Measurements from ENCODE around the gene LAMA5.

The LAMA5 gene

GRCh38 chr20:62330576-62331317 is 36.4 kb downstream of the LAMA5 start:
- no peak for TF ChIP-seq TAF1 (IDR thresholded peaks at IDR 0.05; ENCODE audit: borderline replicate concordance, insufficient read depth, low read length)
- no peak for TF ChIP-seq SIN3A (IDR thresholded peaks at IDR 0.05; ENCODE audit: borderline replicate concordance, insufficient read depth, low read length)
- no peak for TF ChIP-seq REST (IDR thresholded peaks at IDR 0.05; ENCODE audit: insufficient read depth in 1 of 2, low read depth in 2 of 2, low read length in 2 of 2)
- TF ChIP-seq POLR2AphosphoS5 (IDR thresholded peaks at IDR 0.05; ENCODE audit: low read depth, low read length), result no peak
- no peak for TF ChIP-seq FOXP2 (optimal IDR thresholded peaks at IDR 0.05; ENCODE audit: borderline replicate concordance, extremely low read depth, extremely low read length, insufficient read depth)

- TF ChIP-seq SIN3A (IDR thresholded peaks at IDR 0.05; ENCODE audit: borderline replicate concordance, insufficient read depth, low read length), result no peak
- TF ChIP-seq FOXP2 (optimal IDR thresholded peaks at IDR 0.05; ENCODE audit: borderline replicate concordance, extremely low read depth, extremely low read length, insufficient read depth), result no peak
- no peak for TF ChIP-seq REST (IDR thresholded peaks at IDR 0.05; ENCODE audit: insufficient read depth in 1 of 2, low read depth in 2 of 2, low read length in 2 of 2)
- TF ChIP-seq TAF1 (IDR thresholded peaks at IDR 0.05; ENCODE audit: borderline replicate concordance, insufficient read depth, low read length), result no peak
- no peak for TF ChIP-seq POLR2AphosphoS5 (IDR thresholded peaks at IDR 0.05; ENCODE audit: low read depth, low read length)
Measured at GRCh38 chr20:62329389-62330377, 37.4 kb downstream of the LAMA5 start.

- TF ChIP-seq TAF1 (IDR thresholded peaks at IDR 0.05; ENCODE audit: borderline replicate concordance, insufficient read depth, low read length) (no peak), POLR2AphosphoS5 (IDR thresholded peaks at IDR 0.05; ENCODE audit: low read depth, low read length) (no peak), FOXP2 (optimal IDR thresholded peaks at IDR 0.05; ENCODE audit: borderline replicate concordance, extremely low read depth, extremely low read length, insufficient read depth) (no peak), SIN3A (IDR thresholded peaks at IDR 0.05; ENCODE audit: borderline replicate concordance, insufficient read depth, low read length) (no peak), REST (IDR thresholded peaks at IDR 0.05; ENCODE audit: insufficient read depth in 1 of 2, low read depth in 2 of 2, low read length in 2 of 2) (no peak)
Measured at GRCh38 chr20:62328684-62329388, 38.3 kb downstream of the LAMA5 start.

- TF ChIP-seq POLR2AphosphoS5 (IDR thresholded peaks at IDR 0.05; ENCODE audit: low read depth, low read length), result no peak
- TF ChIP-seq SIN3A (IDR thresholded peaks at IDR 0.05; ENCODE audit: borderline replicate concordance, insufficient read depth, low read length), result no peak
- TF ChIP-seq REST (IDR thresholded peaks at IDR 0.05; ENCODE audit: insufficient read depth in 1 of 2, low read depth in 2 of 2, low read length in 2 of 2), result no peak
- TF ChIP-seq FOXP2 (optimal IDR thresholded peaks at IDR 0.05; ENCODE audit: borderline replicate concordance, extremely low read depth, extremely low read length, insufficient read depth), result no peak
- TF ChIP-seq TAF1 (IDR thresholded peaks at IDR 0.05; ENCODE audit: borderline replicate concordance, insufficient read depth, low read length), result no peak
Measured at GRCh38 chr20:62327726-62328495, 39.2 kb downstream of the LAMA5 start.

All from PFSK-1 (cell line).